H9 (cell line): ENCODE measurements around the gene ATN1. TPM values are rescaled to one million over a fixed set of nuclear protein-coding genes. Genes with fewer than 3 reads are reported as not detected.
A peak's percentile ranks its signal among the peaks of the same experiment; 100 is the strongest.

Experiments
- DNase-seq: peaks from one replicate; pipeline ENCODE4 v3.0.0-alpha.2; 2017
- H2AFZ ChIP-seq: one replicate; pipeline ENCODE4 v1.6.1; 2013; ENCODE audit warnings: mild to moderate bottlenecking, low read length, control low read depth, moderate library complexity
- H2AK5ac ChIP-seq: 2 replicates; pipeline ENCODE4 v1.6.1; 2013; ENCODE audit warnings: low read length, control low read depth, mixed read lengths; ENCODE audit not compliant: insufficient read length
- H2BK120ac ChIP-seq: one replicate; pipeline ENCODE4 v1.6.1; 2013; ENCODE audit warnings: low read depth, mild to moderate bottlenecking, low read length, control low read depth, inconsistent platforms; ENCODE audit not compliant: poor library complexity, severe bottlenecking
- H2BK12ac ChIP-seq: 2 replicates; pipeline ENCODE4 v1.6.1; 2013; ENCODE audit warnings: low read length, control low read depth, mixed read lengths, low read depth; ENCODE audit not compliant: insufficient read length
- H2BK15ac ChIP-seq: 2 replicates; pipeline ENCODE4 v1.6.1; 2013; ENCODE audit warnings: low read depth, low read length, control low read depth
- H2BK20ac ChIP-seq: one replicate; pipeline ENCODE4 v1.6.1; 2013; ENCODE audit warnings: low read depth, mild to moderate bottlenecking, low read length, control low read depth, inconsistent platforms; ENCODE audit not compliant: poor library complexity, severe bottlenecking
- H2BK5ac ChIP-seq: 2 replicates; pipeline ENCODE4 v1.6.1; 2013; ENCODE audit warnings: low read length, control low read depth, mixed read lengths; ENCODE audit not compliant: insufficient read length
- H3K14ac ChIP-seq: 2 replicates; pipeline ENCODE4 v1.6.1; 2013; ENCODE audit warnings: low read length, control low read depth; ENCODE audit not compliant: insufficient read depth
- H3K18ac ChIP-seq: 2 replicates; pipeline ENCODE4 v1.6.1; 2013; ENCODE audit warnings: low read depth, mild to moderate bottlenecking, mixed read lengths, low read length, control low read depth; ENCODE audit not compliant: insufficient read length
- H3K23ac ChIP-seq: 2 replicates; pipeline ENCODE4 v1.6.1; 2013; ENCODE audit warnings: low read length, control low read depth, mixed read lengths, low read depth; ENCODE audit not compliant: insufficient read length
- H3K23me2 ChIP-seq: 2 replicates; pipeline ENCODE4 v1.6.1; 2013; ENCODE audit warnings: low read depth, mild to moderate bottlenecking, mixed read lengths, low read length, control low read depth; ENCODE audit not compliant: insufficient read length, poor library complexity, severe bottlenecking
- H3K27ac ChIP-seq: 2 replicates; pipeline ENCODE4 v1.5.1; 2013; ENCODE audit warnings: low read length, control low read depth, mixed read lengths, low read depth; ENCODE audit not compliant: insufficient read length
- H3K27me3 ChIP-seq: 2 replicates; pipeline ENCODE4 v1.6.1; 2013; ENCODE audit warnings: low read length, control low read depth, inconsistent platforms; ENCODE audit not compliant: insufficient read depth
- H3K4ac ChIP-seq: 2 replicates; pipeline ENCODE4 v1.6.1; 2013; ENCODE audit warnings: low read depth, mild to moderate bottlenecking, control low read depth, inconsistent platforms, low read length, moderate library complexity
- H3K4me1 ChIP-seq: 2 replicates; pipeline ENCODE4 v1.6.1; 2013; ENCODE audit warnings: low read length, control low read depth, inconsistent platforms; ENCODE audit not compliant: insufficient read depth
- H3K4me2 ChIP-seq: 2 replicates; pipeline ENCODE4 v1.6.1; 2013; ENCODE audit warnings: low read length, control low read depth, mixed read lengths; ENCODE audit not compliant: insufficient read length, insufficient read depth
- H3K56ac ChIP-seq: 2 replicates; pipeline ENCODE4 v1.6.1; 2013; ENCODE audit warnings: low read depth, mild to moderate bottlenecking, mixed read lengths, low read length, control low read depth; ENCODE audit not compliant: insufficient read length
- H3K79me1 ChIP-seq: 2 replicates; pipeline ENCODE4 v1.6.1; 2013; ENCODE audit warnings: low read depth, mild to moderate bottlenecking, moderate library complexity, low read length, control low read depth, inconsistent platforms; ENCODE audit not compliant: insufficient read depth, poor library complexity, severe bottlenecking
- H3K79me2 ChIP-seq: 2 replicates; pipeline ENCODE4 v1.6.1; 2013; ENCODE audit warnings: low read length, control low read depth, inconsistent platforms; ENCODE audit not compliant: insufficient read depth
- H3K9ac ChIP-seq: 2 replicates; pipeline ENCODE4 v1.6.1; 2013; ENCODE audit warnings: low read length, control low read depth, mixed read lengths; ENCODE audit not compliant: insufficient read length; ENCODE audit errors: extremely low read depth
- H3K9me3 ChIP-seq: one replicate; pipeline ENCODE4 v1.6.1; 2013; ENCODE audit warnings: low read depth, low read length, inconsistent platforms; ENCODE audit not compliant: control insufficient read depth
- H3T11ph ChIP-seq: one replicate; pipeline ENCODE4 v1.6.1; 2013; ENCODE audit warnings: mild to moderate bottlenecking, low read length, control low read depth, inconsistent platforms
- H4K20me1 ChIP-seq: one replicate; pipeline ENCODE4 v1.6.1; 2013; ENCODE audit not compliant: control insufficient read depth, insufficient read length, insufficient read depth
- H4K5ac ChIP-seq: 2 replicates; pipeline ENCODE4 v1.6.1; 2013; ENCODE audit warnings: low read depth, mild to moderate bottlenecking, mixed read lengths, low read length, control low read depth; ENCODE audit not compliant: insufficient read length
- H4K8ac ChIP-seq: replicated peaks from 2 replicates; pipeline ENCODE4 v1.6.1; 2013; ENCODE audit warnings: low read length, control low read depth, mixed read lengths, low read depth; ENCODE audit not compliant: insufficient read length
- H4K91ac ChIP-seq: 2 replicates; pipeline ENCODE4 v1.6.1; 2013; ENCODE audit warnings: low read depth, mild to moderate bottlenecking, moderate library complexity, mixed read lengths, low read length, control low read depth; ENCODE audit not compliant: insufficient read length
- H3K27ac Mint-ChIP-seq, 3 experiments: 2 replicates in 2 of 3; 3 replicates in 1 of 3; pipeline ENCODE4 v1.8.0; 2020 to 2021; ENCODE audit warnings: mixed read lengths in 3 of 3, mild to moderate bottlenecking in 1 of 3, moderate library complexity in 1 of 3
- H3K27me3 Mint-ChIP-seq: 2 replicates; pipeline ENCODE4 v1.8.0; 2021; ENCODE audit warnings: low read depth, mild to moderate bottlenecking, moderate library complexity, mixed read lengths
- H3K36me3 Mint-ChIP-seq, 3 experiments: 2 replicates in 2 of 3; 3 replicates in 1 of 3; pipeline ENCODE4 v1.8.0; 2020 to 2021; ENCODE audit warnings: low read depth in 3 of 3, mixed read lengths in 3 of 3; ENCODE audit not compliant: insufficient read depth in 1 of 3
- H3K4me1 Mint-ChIP-seq, 2 experiments: 2 replicates each; pipeline ENCODE4 v1.8.0; 2020; ENCODE audit warnings: mixed read lengths in 2 of 2
- H3K4me3 Mint-ChIP-seq, 2 experiments: 2 replicates in 1 of 2; 3 replicates in 1 of 2; pipeline ENCODE4 v1.8.0; 2020 to 2021; ENCODE audit warnings: mild to moderate bottlenecking in 2 of 2, mixed read lengths in 2 of 2, moderate library complexity in 1 of 2
- H3K9me3 Mint-ChIP-seq, 2 experiments: 2 replicates in 1 of 2; 3 replicates in 1 of 2; pipeline ENCODE4 v1.8.0; 2020; ENCODE audit warnings: mild to moderate bottlenecking in 2 of 2, mixed read lengths in 2 of 2, moderate library complexity in 1 of 2
- WGBS: extraction: QIAGEN DNeasy Blood & Tissue Kit; methylation state at CpG from one replicate; pipeline ENCODE4 v1.1.7; 2013; ENCODE audit warnings: missing lambda C conversion rate, low lambda C conversion rate, mixed read lengths; ENCODE audit not compliant: insufficient read length; ENCODE audit errors: extremely low coverage; 5-methylcytosine and 5-hydroxymethylcytosine counted together
- total RNA-seq: library from RNA; stranded (reverse); gene quantifications from 2 replicates; pipeline ENCODE4 v1.2.1, GENCODE V29; 2021
- TF ChIP-seq, protein P1 (sequence below): fragments of 200-600 bp; sonication (generic); conservative IDR thresholded peaks from 3 replicates; pipeline ENCODE4 v1.8.0; 2021; ENCODE audit warnings: antibody characterized with exemption, mild to moderate bottlenecking

Gene ATN1
- total RNA-seq, 1 experiment from 2014 or later: 103 TPM

DNA sequence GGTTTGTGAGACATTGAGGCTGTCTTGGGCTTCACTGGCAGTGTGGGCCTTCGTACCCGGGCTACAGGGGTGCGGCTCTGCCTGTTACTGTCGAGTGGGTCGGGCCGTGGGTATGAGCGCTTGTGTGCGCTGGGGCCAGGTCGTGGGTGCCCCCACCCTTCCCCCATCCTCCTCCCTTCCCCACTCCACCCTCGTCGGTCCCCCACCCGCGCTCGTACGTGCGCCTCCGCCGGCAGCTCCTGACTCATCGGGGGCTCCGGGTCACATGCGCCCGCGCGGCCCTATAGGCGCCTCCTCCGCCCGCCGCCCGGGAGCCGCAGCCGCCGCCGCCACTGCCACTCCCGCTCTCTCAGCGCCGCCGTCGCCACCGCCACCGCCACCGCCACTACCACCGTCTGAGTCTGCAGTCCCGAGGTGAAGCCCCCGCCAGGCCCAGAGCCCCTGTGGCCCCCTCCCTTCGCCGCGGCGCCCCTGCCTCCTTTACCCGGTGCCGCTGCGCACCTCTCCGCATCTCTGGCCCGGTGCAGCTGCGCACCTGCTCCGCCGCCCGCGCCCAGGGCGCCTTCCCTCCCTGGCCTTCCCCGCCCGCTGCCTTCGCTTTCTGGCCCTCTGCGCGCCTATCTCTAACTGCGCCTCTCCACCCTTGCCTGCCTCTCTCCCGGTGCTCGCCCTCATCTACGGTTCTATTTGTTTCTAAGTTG lies 13.4 kb upstream of the ATN1 start, which contains the start of gene ENO2:
TSS of gene ENO2 (plus strand) at position 335 of the 701 bp plus-strand sequence. CDS start 1,253 bp downstream, outside the sequence.
- DNase-seq: peak; percentile 71
- H3K4me1 Mint-ChIP-seq: peaks cover 24 to 42% of the 10 kb centered on the region in 2 experiments

More for the DNA sequence above, 13.4 kb upstream of the ATN1 start, which contains the start of gene ENO2:
- H3K4me1 ChIP-seq: no peaks in the 10 kb centered on the region; the same call in 1 of the 2 replicates
- no peak within 1 kb of the TSS for H2BK20ac ChIP-seq
- no peak within 1 kb of the TSS for H2BK5ac ChIP-seq
- TF ChIP-seq, protein P1, sequence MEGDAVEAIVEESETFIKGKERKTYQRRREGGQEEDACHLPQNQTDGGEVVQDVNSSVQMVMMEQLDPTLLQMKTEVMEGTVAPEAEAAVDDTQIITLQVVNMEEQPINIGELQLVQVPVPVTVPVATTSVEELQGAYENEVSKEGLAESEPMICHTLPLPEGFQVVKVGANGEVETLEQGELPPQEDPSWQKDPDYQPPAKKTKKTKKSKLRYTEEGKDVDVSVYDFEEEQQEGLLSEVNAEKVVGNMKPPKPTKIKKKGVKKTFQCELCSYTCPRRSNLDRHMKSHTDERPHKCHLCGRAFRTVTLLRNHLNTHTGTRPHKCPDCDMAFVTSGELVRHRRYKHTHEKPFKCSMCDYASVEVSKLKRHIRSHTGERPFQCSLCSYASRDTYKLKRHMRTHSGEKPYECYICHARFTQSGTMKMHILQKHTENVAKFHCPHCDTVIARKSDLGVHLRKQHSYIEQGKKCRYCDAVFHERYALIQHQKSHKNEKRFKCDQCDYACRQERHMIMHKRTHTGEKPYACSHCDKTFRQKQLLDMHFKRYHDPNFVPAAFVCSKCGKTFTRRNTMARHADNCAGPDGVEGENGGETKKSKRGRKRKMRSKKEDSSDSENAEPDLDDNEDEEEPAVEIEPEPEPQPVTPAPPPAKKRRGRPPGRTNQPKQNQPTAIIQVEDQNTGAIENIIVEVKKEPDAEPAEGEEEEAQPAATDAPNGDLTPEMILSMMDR: no peak
- H3T11ph ChIP-seq: no peak within 1 kb of the TSS
- no CpG with 5 or more reads among the region's 68 CpGs for WGBS
- H3K27me3 ChIP-seq: no peaks in the 10 kb centered on the region
- peaks cover 16% of the 10 kb centered on the region for H3K23me2 ChIP-seq
- no peak within 1 kb of the TSS for H2BK12ac ChIP-seq
- H3K4me2 ChIP-seq: peak within 1 kb of the TSS; percentile 70
- H2AFZ ChIP-seq: no peak within 1 kb of the TSS
- H3K27me3 Mint-ChIP-seq: peaks cover 18% of the 10 kb centered on the region
- peak within 1 kb of the TSS; percentile 82 for H3K18ac ChIP-seq
- no peaks in the 10 kb centered on the region for H3K9me3 Mint-ChIP-seq
- peak within 1 kb of the TSS; percentile 94 for H3K14ac ChIP-seq
- H4K5ac ChIP-seq: no peak within 1 kb of the TSS
- no peak within 1 kb of the TSS for H2BK15ac ChIP-seq
- H3K56ac ChIP-seq: no peak within 1 kb of the TSS
- no peaks in the 10 kb centered on the region for H3K79me2 ChIP-seq
- no peak within 1 kb of the TSS for H3K4ac ChIP-seq
- H3K23ac ChIP-seq: no peak within 1 kb of the TSS
- H3K27ac Mint-ChIP-seq: peak within 1 kb of the TSS; percentile 71 to 96 (median 94)
- peaks cover 6% of the 10 kb centered on the region for H3K79me1 ChIP-seq
- no peak within 1 kb of the TSS for H3K27ac ChIP-seq
- no peak within 1 kb of the TSS for H2AK5ac ChIP-seq
- H4K8ac ChIP-seq: no peak within 1 kb of the TSS
- H3K36me3 Mint-ChIP-seq: peaks cover 19 to 34% (median 33%) of the 10 kb centered on the region in 3 experiments
- no peak within 1 kb of the TSS for H4K91ac ChIP-seq
- H2BK120ac ChIP-seq: peak within 1 kb of the TSS; percentile 53
- peak within 1 kb of the TSS; percentile 9 for H3K9ac ChIP-seq
- H4K20me1 ChIP-seq: no peaks in the 10 kb centered on the region
- H3K4me3 Mint-ChIP-seq: peak within 1 kb of the TSS; percentile 92 to 94
- no peaks in the 10 kb centered on the region for H3K9me3 ChIP-seq
